K562 (cell line): ENCODE measurements around the gene NFATC2. TPM values are rescaled to one million over a fixed set of nuclear protein-coding genes. Genes with fewer than 3 reads are reported as not detected.

Source experiments
- MEIS2 ChIP-seq: fragments of 450-650 bp; IDR thresholded peaks from 2 replicates; pipeline ENCODE4 v1.6.1; 2014; ENCODE audit warnings: mild to moderate bottlenecking; ENCODE audit not compliant: partially characterized antibody
- MTA1 ChIP-seq: fragments of 450-650 bp; IDR thresholded peaks from 2 replicates; pipeline ENCODE4 v1.6.1; 2017; ENCODE audit warnings: borderline replicate concordance
- NEUROD1 ChIP-seq: fragments of 150-350 bp; IDR thresholded peaks from 2 replicates; pipeline ENCODE4 v1.6.1; 2014; ENCODE audit warnings: borderline replicate concordance, low read length, low read depth; ENCODE audit not compliant: partially characterized antibody
- RAD21 ChIP-seq, 2 experiments: fragments of 250-450 bp in 1 of 2; fragments of 450-650 bp in 1 of 2; sonication (Bioruptor Pico) in 1 of 2; formaldehyde crosslinking in 1 of 2; IDR thresholded peaks in 1 of 2; conservative IDR thresholded peaks in 1 of 2; 2 replicates each; pipeline versions ENCODE4 v1.4.0 to v1.8.0; 2020 to 2022; ENCODE audit warnings: mild to moderate bottlenecking in 2 of 2, moderate library complexity in 1 of 2
- RBM25 ChIP-seq: fragments of 200-400 bp; formaldehyde crosslinking; IDR thresholded peaks from 2 replicates; pipeline ENCODE4 v1.6.1; 2018; ENCODE audit warnings: low read length, low read depth, moderate library complexity; ENCODE audit not compliant: severe bottlenecking
- TEAD1 ChIP-seq, 2 experiments: fragments of 450-650 bp in 1 of 2; sonication (generic) in 1 of 2; formaldehyde crosslinking; IDR thresholded peaks; 2 replicates each; pipeline versions ENCODE4 v1.4.0 to v1.8.0; 2020 to 2022; ENCODE audit warnings: mild to moderate bottlenecking in 2 of 2, missing genetic modification reagents in 1 of 2
- ZBTB7A ChIP-seq: IDR thresholded peaks from 2 replicates; pipeline ENCODE4 v1.6.1; 2011; ENCODE audit warnings: low read depth, mild to moderate bottlenecking, low read length, moderate library complexity, borderline replicate concordance; ENCODE audit not compliant: control insufficient read depth
- ZNF175 ChIP-seq: fragments of 200-800 bp; sonication (Bioruptor generic); IDR thresholded peaks from 2 replicates; pipeline ENCODE4 v1.6.1; 2016; ENCODE audit warnings: low read depth, mild to moderate bottlenecking, missing genetic modification characterization, missing compliant biosample characterization
- polyA plus RNA-seq, 8 experiments: library from polyadenylated mRNA; depleted of rRNA in 4 of 8; stranded (reverse) in 5 of 8; unstranded in 3 of 8; fragments of >200 nt; fragmentation: Nextera tagmentation in 2 of 8; fragmentation: Illumina TruSeq in 1 of 8; extraction: Ambion mirVana in 2 of 8; extraction: Trizol in 1 of 8; gene quantifications; 2 replicates each; pipeline versions ENCODE4 v1.2.1 to v1.2.3, GENCODE V29; 2011 to 2014; ENCODE audit warnings: inconsistent platforms in 1 of 8, missing spikeins in 1 of 8
- total RNA-seq, 7 experiments: library from RNA; depleted of rRNA in 6 of 7; stranded (reverse); fragments of >200 nt in 6 of 7; fragmentation: Illumina TruSeq in 2 of 7; extraction: Trizol in 2 of 7; gene quantifications; 2 replicates each; pipeline versions ENCODE4 v1.2.1 to v1.2.3, GENCODE V29; 2011 to 2021; ENCODE audit warnings: low replicate concordance in 1 of 7
- TF ChIP-seq, protein P1 (sequence below), 2 experiments: fragments of 450-650 bp in 1 of 2; sonication (generic) in 1 of 2; formaldehyde crosslinking in 1 of 2; IDR thresholded peaks in 1 of 2; conservative IDR thresholded peaks in 1 of 2; 2 replicates each; pipeline versions ENCODE4 v1.6.1 to v1.8.1; 2016 to 2023; ENCODE audit warnings: mild to moderate bottlenecking in 2 of 2, moderate library complexity in 2 of 2, inconsistent platforms in 1 of 2, missing genetic modification reagents in 1 of 2
- TF ChIP-seq, protein P2 (sequence below): sonication (generic); formaldehyde crosslinking; IDR thresholded peaks from 2 replicates; pipeline ENCODE4 v1.8.1; 2022; ENCODE audit warnings: missing genetic modification reagents
- TF ChIP-seq, protein P3 (sequence below), 2 experiments: fragments of 250-450 bp in 1 of 2; fragments of 450-650 bp in 1 of 2; sonication (Bioruptor Pico) in 1 of 2; IDR thresholded peaks; 2 replicates each; pipeline versions ENCODE4 v1.6.1 to v1.8.0; 2016 to 2021; ENCODE audit warnings: mild to moderate bottlenecking in 2 of 2, moderate library complexity in 2 of 2, missing compliant biosample characterization in 1 of 2, missing genetic modification characterization in 1 of 2
- TF ChIP-seq, protein P4 (sequence below): fragments of 250-450 bp; sonication (Bioruptor Pico); IDR thresholded peaks from 2 replicates; pipeline ENCODE4 v1.4.0; 2020; ENCODE audit warnings: borderline replicate concordance
- TF ChIP-seq, protein P5 (sequence below): fragments of 450-650 bp; conservative IDR thresholded peaks from 2 replicates; pipeline ENCODE4 v1.6.1; 2016; ENCODE audit warnings: missing genetic modification characterization, low read depth, mild to moderate bottlenecking, control low read depth, missing compliant biosample characterization

Gene NFATC2
- total and polyA plus RNA-seq, 9 of the 15 experiments (the other 6 are each of a cell fraction or from before 2014, with no cell fraction given): 1.9 to 11.2 (median 3.0) TPM

DNA sequence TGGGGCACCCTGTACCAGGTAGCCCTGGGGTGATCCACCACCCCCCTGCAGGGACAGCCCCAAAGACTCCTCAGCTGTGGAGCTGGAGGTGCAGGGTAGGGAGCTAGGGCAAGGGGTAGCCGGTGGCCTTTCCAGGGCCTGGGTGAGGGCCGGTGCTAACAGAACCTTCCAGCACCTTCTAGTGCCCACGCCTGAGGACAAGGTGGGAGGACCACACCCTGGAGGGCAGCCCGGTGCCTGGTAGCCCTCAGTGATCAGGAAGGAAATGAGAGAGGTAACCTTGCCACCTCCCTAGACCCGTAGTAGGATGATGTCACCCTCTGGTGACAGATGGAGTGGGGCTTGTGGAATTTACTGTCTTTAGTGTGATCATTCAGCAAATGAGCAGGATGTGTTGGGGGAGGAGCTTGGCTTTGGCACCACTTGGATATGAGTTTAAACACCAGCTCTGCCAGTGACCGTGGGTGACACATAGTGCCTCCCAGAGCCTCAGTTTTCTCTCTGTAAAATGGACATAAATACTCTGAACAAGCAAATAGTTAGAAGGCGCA lies 187.7 kb downstream of the NFATC2 start (continued):
- TF ChIP-seq, protein P1, sequence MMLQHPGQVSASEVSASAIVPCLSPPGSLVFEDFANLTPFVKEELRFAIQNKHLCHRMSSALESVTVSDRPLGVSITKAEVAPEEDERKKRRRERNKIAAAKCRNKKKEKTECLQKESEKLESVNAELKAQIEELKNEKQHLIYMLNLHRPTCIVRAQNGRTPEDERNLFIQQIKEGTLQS (IDR thresholded peaks at IDR 0.05): peak; percentile 89
- TF ChIP-seq, protein P1 (CRISPR knock-in tag; conservative IDR thresholded peaks at IDR 0.05): no peak
- TF ChIP-seq, protein P2, sequence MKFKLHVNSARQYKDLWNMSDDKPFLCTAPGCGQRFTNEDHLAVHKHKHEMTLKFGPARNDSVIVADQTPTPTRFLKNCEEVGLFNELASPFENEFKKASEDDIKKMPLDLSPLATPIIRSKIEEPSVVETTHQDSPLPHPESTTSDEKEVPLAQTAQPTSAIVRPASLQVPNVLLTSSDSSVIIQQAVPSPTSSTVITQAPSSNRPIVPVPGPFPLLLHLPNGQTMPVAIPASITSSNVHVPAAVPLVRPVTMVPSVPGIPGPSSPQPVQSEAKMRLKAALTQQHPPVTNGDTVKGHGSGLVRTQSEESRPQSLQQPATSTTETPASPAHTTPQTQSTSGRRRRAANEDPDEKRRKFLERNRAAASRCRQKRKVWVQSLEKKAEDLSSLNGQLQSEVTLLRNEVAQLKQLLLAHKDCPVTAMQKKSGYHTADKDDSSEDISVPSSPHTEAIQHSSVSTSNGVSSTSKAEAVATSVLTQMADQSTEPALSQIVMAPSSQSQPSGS (CRISPR knock-in tag): peak; percentile 75; the same call in 1 of the 2 replicates
- TF ChIP-seq, protein P3, sequence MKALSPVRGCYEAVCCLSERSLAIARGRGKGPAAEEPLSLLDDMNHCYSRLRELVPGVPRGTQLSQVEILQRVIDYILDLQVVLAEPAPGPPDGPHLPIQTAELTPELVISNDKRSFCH (CRISPR knock-in tag; IDR thresholded peaks at IDR 0.05): no peak
- TF ChIP-seq, protein P3 (tag; IDR thresholded peaks at IDR 0.05): 0 out of 2 replicates have a peak, but pooled peaks have one; percentile 26
- TF ChIP-seq, protein P4, sequence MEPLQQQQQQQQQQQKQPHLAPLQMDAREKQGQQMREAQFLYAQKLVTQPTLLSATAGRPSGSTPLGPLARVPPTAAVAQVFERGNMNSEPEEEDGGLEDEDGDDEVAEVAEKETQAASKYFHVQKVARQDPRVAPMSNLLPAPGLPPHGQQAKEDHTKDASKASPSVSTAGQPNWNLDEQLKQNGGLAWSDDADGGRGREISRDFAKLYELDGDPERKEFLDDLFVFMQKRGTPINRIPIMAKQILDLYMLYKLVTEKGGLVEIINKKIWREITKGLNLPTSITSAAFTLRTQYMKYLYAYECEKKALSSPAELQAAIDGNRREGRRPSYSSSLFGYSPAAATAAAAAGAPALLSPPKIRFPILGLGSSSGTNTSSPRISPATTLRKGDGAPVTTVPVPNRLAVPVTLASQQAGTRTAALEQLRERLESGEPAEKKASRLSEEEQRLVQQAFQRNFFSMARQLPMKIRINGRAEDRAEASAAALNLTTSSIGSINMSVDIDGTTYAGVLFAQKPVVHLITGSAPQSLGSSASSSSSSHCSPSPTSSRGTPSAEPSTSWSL (CRISPR knock-in tag): no peak
- peak; percentile 39 for TF ChIP-seq RBM25
- no peak for TF ChIP-seq ZBTB7A
- 0 out of 4 replicates have a peak, but pooled peaks of 1 of the 2 experiments have one; percentile 6 for TF ChIP-seq RAD21 (CRISPR knock-in tag; conservative IDR thresholded peaks at IDR 0.05 in 1 of 2, IDR thresholded peaks at IDR 0.05 in 1 of 2)
- TF ChIP-seq NEUROD1: no peak
- 0 out of 4 replicates have a peak, but pooled peaks of 1 of the 2 experiments have one; percentile 16 for TF ChIP-seq TEAD1 (CRISPR knock-in tag; IDR thresholded peaks at IDR 0.05)
- 0 out of 2 replicates have a peak, but pooled peaks have one; percentile 24 for TF ChIP-seq ZNF175 (CRISPR knock-in tag)
- peak; percentile 69 for TF ChIP-seq MEIS2
- TF ChIP-seq MTA1: no peak
- TF ChIP-seq, protein P5, sequence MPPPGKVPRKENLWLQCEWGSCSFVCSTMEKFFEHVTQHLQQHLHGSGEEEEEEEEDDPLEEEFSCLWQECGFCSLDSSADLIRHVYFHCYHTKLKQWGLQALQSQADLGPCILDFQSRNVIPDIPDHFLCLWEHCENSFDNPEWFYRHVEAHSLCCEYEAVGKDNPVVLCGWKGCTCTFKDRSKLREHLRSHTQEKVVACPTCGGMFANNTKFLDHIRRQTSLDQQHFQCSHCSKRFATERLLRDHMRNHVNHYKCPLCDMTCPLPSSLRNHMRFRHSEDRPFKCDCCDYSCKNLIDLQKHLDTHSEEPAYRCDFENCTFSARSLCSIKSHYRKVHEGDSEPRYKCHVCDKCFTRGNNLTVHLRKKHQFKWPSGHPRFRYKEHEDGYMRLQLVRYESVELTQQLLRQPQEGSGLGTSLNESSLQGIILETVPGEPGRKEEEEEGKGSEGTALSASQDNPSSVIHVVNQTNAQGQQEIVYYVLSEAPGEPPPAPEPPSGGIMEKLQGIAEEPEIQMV: no peak
